ENCODE results near the gene CD38.
"Not testable (repeated sequence)": the region's sequence is repeated elsewhere in the genome, so short reads cannot be mapped to it uniquely, and the experiment has no call there.

GRCh38 chr4:15733061-15733460 is 45.1 kb upstream of the CD38 start:
- TF ChIP-seq, protein P1, sequence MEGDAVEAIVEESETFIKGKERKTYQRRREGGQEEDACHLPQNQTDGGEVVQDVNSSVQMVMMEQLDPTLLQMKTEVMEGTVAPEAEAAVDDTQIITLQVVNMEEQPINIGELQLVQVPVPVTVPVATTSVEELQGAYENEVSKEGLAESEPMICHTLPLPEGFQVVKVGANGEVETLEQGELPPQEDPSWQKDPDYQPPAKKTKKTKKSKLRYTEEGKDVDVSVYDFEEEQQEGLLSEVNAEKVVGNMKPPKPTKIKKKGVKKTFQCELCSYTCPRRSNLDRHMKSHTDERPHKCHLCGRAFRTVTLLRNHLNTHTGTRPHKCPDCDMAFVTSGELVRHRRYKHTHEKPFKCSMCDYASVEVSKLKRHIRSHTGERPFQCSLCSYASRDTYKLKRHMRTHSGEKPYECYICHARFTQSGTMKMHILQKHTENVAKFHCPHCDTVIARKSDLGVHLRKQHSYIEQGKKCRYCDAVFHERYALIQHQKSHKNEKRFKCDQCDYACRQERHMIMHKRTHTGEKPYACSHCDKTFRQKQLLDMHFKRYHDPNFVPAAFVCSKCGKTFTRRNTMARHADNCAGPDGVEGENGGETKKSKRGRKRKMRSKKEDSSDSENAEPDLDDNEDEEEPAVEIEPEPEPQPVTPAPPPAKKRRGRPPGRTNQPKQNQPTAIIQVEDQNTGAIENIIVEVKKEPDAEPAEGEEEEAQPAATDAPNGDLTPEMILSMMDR (IDR thresholded peaks at IDR 0.05): not testable (repeated sequence)
- TF ChIP-seq POLR2A (IDR thresholded peaks at IDR 0.05): not testable (repeated sequence)
